Calu3 (cell line): ENCODE measurements around the gene SNX25. TPM values are rescaled to one million over a fixed set of nuclear protein-coding genes. Genes with fewer than 3 reads are reported as not detected.

Experiments used
- BruUV-seq: library from RNA; stranded (reverse); fragments of 400-500 nt; replicated peaks from 2 replicates; lab custom pipeline; 2021; lab: Mats Ljungman, UMichigan
- CTCF ChIA-PET: fragments of 300-600 bp; sonication (Branson Sonifier 250); formaldehyde crosslinking; loops from one replicate; lab custom pipeline; 2022; ENCODE audit warnings: antibody characterized with exemption; lab: Charles Lee
- DNase-seq: peaks from one replicate; pipeline ENCODE4 v3.0.0; 2022
- H3K27ac Mint-ChIP-seq: one replicate; pipeline ENCODE4 v1.8.0; 2022; ENCODE audit warnings: mixed read lengths; ENCODE audit not compliant: unreplicated experiment
- H3K27me3 Mint-ChIP-seq: one replicate; pipeline ENCODE4 v1.8.0; 2022; ENCODE audit warnings: mixed read lengths; ENCODE audit not compliant: unreplicated experiment
- H3K36me3 Mint-ChIP-seq: one replicate; pipeline ENCODE4 v1.8.0; 2022; ENCODE audit warnings: mild to moderate bottlenecking, moderate library complexity, mixed read lengths; ENCODE audit not compliant: insufficient read depth, unreplicated experiment
- H3K4me1 Mint-ChIP-seq: one replicate; pipeline ENCODE4 v1.8.0; 2022; ENCODE audit warnings: mild to moderate bottlenecking, low read depth, mixed read lengths; ENCODE audit not compliant: unreplicated experiment
- H3K4me3 Mint-ChIP-seq: one replicate; pipeline ENCODE4 v1.8.0; 2022; ENCODE audit warnings: mild to moderate bottlenecking, low read depth, moderate library complexity, mixed read lengths; ENCODE audit not compliant: unreplicated experiment
- H3K9me3 Mint-ChIP-seq: one replicate; pipeline ENCODE4 v1.8.0; 2022; ENCODE audit warnings: low read depth, mixed read lengths; ENCODE audit not compliant: unreplicated experiment
- intact Hi-C: fragments of 100-400 bp; cut with micrococcal nuclease; formaldehyde crosslinking; loops from one replicate; pipeline ENCODE4 v1.10.0; 2022; ENCODE audit not compliant: unreplicated experiment
- total RNA-seq: library from RNA; stranded (reverse); gene quantifications from 2 replicates; pipeline ENCODE4 v1.2.3, GENCODE V29; 2022
- TF ChIP-seq, protein P1 (sequence below): fragments of 200-600 bp; IDR thresholded peaks from one replicate; pipeline ENCODE4 v1.8.0; 2022; ENCODE audit warnings: antibody characterized with exemption; ENCODE audit not compliant: unreplicated experiment

Gene SNX25
- total RNA-seq, 1 experiment from 2014 or later = 16.1 TPM

DNA sequence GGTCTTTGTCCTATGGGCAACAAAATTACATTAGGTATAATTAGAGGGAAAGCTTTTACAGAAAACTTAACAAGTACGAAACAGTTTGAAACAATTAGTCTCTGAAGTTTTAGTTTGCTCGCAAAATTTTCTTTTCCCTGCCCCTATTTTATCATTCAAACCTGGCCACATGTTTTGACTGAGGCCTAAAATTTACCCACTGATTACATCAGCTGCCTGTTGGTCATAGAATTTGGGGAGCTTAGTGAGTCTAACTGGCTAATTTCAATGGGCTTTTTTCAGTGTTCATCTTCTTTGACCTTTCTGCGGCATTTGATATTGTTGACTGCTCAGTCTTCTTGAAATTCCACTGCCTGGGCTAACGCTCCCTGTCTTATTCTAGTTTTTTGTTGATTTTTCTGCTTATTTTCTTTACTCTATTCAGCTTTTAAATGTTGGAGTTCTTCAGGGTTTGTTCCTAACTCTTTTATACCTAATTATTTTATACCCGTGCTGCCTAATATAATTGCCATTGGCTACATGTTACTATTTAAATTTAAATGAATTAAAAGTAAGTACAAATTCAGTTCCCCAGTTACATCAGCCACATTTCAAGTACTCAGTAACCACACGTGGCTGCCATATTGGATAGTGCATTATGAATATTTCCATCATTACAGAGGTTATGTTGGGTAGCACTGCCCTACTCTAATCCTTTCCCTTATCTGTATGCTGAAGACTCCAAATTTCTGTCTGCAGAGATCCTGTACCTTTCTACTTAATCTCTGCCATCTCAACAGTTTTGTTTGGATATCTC lies 87.5 kb downstream of the SNX25 start:
- TF ChIP-seq, protein P1, sequence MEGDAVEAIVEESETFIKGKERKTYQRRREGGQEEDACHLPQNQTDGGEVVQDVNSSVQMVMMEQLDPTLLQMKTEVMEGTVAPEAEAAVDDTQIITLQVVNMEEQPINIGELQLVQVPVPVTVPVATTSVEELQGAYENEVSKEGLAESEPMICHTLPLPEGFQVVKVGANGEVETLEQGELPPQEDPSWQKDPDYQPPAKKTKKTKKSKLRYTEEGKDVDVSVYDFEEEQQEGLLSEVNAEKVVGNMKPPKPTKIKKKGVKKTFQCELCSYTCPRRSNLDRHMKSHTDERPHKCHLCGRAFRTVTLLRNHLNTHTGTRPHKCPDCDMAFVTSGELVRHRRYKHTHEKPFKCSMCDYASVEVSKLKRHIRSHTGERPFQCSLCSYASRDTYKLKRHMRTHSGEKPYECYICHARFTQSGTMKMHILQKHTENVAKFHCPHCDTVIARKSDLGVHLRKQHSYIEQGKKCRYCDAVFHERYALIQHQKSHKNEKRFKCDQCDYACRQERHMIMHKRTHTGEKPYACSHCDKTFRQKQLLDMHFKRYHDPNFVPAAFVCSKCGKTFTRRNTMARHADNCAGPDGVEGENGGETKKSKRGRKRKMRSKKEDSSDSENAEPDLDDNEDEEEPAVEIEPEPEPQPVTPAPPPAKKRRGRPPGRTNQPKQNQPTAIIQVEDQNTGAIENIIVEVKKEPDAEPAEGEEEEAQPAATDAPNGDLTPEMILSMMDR = no peak
- H3K9me3 Mint-ChIP-seq = no peaks in the 10 kb centered on the region
- no peak overlapping the region for H3K27ac Mint-ChIP-seq
- no peak overlapping the region for H3K4me3 Mint-ChIP-seq
- H3K27me3 Mint-ChIP-seq = no peaks in the 10 kb centered on the region
- H3K4me1 Mint-ChIP-seq = peaks cover 9% of the 10 kb centered on the region
- no peak for DNase-seq
- H3K36me3 Mint-ChIP-seq = no peaks in the 10 kb centered on the region
- CTCF ChIA-PET = no interaction called here
- intact Hi-C loops = no loop called here
- BruUV-seq = no TSS peak

DNA sequence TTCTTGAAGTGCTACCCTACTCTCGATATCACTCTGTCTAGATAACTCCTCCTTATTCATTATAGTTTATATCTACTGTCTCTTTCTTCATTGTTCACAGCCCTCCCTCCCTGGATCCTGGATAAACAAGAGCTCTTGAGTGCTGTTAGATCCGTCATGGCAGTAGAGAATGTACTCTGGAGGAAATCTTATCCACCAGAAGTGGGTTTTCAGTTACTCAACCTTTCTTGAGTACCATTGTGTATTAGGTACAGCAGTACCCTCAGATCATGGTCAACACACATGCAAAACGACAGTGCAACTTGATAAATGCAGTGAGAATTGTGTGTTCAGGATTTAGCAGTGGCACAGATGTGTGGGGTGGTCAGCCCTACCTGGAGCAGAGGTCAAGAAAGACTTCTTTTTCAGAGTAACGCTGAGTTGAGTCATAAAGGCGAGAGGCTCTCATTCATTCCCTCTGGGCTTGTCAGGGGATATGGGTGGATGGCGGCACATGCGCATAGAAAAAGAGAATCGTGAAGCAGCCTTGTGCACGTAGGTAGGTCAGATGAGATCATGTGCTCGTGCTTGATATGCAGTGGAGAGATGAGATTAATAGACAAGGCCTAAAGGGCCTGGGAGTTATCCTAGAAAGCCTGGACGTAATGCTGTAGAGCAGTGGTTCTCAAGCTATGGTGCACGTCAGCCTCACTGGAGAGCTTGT lies 89.5 kb downstream of the SNX25 start:
- Mint-ChIP-seq H3K36me3 (no peaks in the 10 kb centered on the region), H3K27me3 (no peaks in the 10 kb centered on the region), H3K9me3 (no peaks in the 10 kb centered on the region), H3K4me1 (peaks cover 9% of the 10 kb centered on the region), H3K4me3 (no peak overlapping the region), H3K27ac (no peak overlapping the region)
- CTCF ChIA-PET = no interaction called here
- TF ChIP-seq, protein P1 = no peak
- no TSS peak for BruUV-seq
- no peak for DNase-seq
- intact Hi-C loops = no loop called here

DNA sequence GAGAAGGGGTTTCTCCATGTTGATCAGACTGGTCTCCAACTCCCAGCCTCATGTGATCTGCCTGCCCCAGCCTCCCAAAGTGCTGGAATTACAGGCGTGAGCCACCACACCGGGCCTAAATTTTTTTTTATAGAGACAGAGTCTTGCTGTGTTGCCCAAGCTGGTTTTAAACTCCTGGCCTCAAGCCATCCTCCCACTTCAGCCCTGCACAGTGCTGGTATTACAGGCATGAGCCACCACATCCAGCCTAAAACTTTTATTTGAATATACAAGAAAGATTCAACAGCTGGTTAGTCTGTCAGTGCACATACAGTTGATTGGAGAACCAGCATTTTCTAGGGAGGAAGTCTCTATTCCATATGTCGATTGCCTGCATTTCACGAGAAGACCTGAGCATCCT lies 95.1 kb downstream of the SNX25 start:
- TF ChIP-seq, protein P1 = no peak
- Mint-ChIP-seq H3K27ac (peak overlapping the region; percentile 49), H3K9me3 (no peaks in the 10 kb centered on the region), H3K36me3 (peaks cover 9% of the 10 kb centered on the region), H3K4me1 (peaks cover 23% of the 10 kb centered on the region), H3K27me3 (no peaks in the 10 kb centered on the region), H3K4me3 (no peak overlapping the region)
- no TSS peak for BruUV-seq
- intact Hi-C loops = no loop called here
- CTCF ChIA-PET = interaction anchor here (1.0 kb wide), 1 partner anchor 58 kb away, joined by 3 read pairs; no protein-coding TSS in a partner anchor
- no peak for DNase-seq

DNA sequence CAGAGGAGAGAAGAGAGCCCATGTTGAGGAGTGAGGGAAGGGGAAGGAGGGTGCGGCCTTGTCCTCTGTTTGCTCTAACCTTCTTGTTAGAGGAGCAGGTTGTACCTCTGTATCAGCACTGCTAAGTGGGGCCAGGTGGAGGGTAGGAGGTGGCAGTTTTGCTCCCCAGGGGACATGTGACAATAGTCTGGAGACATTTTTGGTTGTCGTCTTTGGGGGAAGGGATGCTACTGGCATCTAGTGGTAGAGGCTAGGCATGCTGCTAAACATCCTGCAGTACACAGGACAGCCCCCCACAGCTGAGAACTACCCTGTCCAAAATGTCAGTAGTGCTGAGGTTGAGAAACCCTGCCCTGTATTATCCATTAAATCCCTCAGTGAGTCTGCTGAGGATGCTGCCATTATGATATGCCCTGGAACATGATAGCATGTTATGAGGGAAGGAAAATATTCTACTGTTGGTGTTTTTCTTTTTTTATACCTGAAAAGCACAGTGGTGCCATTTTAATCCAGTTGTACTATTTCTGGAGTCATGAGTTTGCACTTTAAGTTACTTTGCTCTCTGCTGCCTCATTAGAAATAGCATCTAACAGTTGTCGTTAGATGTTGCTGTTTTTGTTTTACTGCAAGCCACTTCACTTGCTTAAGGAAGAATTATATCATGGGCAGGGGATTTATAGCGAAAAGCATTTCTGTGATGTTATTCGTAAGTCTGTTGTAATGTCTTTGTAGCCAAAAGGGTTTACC lies 95.7 kb downstream of the SNX25 start:
- CTCF ChIA-PET = interaction anchor here (1.0 kb wide), 1 partner anchor 58 kb away, joined by 3 read pairs; no protein-coding TSS in a partner anchor
- Mint-ChIP-seq H3K27me3 (no peaks in the 10 kb centered on the region), H3K4me1 (peaks cover 23% of the 10 kb centered on the region), H3K27ac (peak overlapping the region; percentile 49), H3K4me3 (no peak overlapping the region), H3K36me3 (peaks cover 9% of the 10 kb centered on the region), H3K9me3 (no peaks in the 10 kb centered on the region)
- intact Hi-C loops = loop anchor here (5.0 kb wide), 1 partner anchor 73 kb away; no protein-coding TSS in a partner anchor
- BruUV-seq = no TSS peak
- TF ChIP-seq, protein P1 = no peak
- peak; percentile 28 for DNase-seq
